GM10847 (cell line): ENCODE data around the gene AK5.

Experiments
- POLR2A ChIP-seq: IDR thresholded peaks from 2 replicates; pipeline ENCODE4 v1.6.1; 2011; ENCODE audit not compliant: insufficient read length; ENCODE audit errors: extremely low read depth

Gene AK5

DNA sequence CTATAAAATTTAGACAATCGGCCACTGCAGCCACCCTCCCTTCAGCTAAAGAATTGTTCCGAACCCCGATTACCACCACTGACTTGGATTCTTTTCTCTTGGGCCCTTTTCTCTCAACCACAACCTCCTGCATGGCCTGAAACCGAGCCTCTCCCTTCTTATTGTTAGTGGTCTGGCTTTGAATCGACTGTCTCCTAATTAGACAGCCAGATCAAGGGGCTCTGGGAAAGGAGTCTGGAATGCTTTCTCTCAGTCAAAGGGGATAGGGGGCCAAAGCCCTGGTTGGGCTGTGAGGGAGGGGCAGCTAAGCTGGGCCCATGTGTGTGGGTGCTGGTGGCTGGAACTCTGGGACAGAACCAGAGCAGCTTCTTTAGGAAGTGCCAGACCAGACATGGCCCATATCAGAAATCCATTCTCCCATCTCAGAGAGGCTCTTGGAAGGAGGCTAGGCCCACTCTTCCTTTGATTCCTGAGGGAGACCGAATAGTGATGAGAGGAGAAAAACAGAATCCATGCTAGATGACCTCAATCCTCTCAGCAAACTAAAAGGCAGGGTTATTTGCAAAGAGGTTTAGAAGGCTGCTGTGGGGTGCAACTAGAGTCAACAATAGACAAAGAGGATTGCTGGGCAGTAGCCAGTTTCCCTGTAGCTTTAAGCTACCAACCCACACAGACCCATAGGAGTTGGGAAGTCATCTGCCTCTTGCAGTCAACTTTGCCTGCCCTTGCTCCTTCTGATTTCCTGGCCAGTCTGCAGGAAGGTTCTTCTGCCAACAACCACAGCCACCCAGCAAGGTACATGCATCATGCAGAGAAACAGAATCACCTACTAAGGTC lies 117.6 kb downstream of the AK5 start:
- no peak for TF ChIP-seq POLR2A

DNA sequence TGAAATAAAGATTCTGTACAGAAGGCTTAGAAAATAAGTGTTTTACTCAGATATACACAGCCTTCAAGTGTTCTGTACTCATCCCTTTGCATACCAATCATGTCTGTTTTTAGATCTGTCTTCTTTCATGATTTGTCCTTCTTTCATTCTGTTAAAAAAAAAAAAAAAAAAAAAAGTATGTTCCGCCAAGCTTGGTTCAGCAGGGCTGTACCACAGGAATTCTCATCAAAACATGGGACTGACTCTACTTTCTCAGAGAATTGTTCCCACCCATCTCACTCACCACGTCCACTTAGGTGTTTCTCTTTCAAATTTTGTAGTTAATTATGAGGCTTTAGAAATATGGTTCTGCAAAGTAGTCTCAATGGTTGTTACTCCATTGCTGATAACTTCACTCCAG lies 119.0 kb downstream of the AK5 start:
- TF ChIP-seq POLR2A: no peak

DNA sequence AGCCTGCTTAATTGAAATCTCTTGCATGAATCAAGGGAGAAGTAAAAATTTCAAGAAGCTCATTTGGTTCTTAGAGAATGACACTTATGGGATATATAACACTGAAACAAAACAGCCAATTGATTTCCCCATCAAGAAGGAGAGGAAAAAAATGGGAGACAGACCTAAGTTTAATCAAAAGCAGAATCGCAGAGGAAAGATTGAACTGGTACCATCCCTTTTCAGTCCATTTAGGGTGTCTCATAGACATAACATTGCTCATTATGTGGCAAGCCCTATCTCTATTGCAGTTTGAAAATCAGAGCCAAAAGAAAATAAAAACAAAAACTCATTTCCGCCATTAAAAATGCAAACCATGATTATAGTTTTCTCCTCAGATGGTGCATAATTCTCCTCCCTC lies 119.6 kb downstream of the AK5 start:
- no peak for TF ChIP-seq POLR2A

DNA sequence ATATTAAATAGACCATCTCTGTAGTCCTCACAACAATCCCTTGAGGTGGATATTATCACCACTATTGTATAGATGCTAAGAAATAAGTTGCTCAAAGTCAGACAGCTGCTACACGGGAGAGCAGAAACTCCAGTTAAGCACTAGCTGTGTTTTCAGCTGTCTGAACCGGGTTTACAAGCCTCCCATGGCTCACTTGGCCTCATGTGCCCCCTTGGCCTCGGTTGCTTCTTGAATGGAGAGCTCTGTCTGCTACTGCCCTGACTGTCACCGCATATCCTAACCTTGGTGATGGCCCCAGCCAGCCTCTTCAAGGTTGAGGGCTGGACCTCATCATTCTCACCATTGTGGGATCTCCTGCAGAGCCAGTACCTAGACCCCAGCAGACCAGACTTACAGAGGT lies 123.4 kb downstream of the AK5 start:
- TF ChIP-seq POLR2A: no peak

DNA sequence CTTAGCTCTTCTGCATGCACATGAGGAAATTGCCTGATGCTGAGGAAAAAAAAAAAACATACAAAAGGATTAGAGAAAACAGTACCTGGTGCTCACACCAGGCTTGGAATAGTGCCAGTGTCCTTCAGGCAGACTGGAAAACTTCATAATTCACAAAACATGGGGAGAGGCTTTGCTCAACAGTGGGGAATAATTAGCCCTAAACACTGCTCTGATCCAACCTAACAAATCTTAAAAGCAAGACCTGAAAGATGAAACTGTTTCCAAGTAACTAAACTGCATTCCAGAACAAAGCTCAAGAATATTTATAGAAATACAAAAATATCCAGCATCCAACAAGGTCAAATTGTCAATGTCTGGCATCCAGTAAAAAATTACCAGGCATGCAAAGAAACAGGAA lies 124.8 kb downstream of the AK5 start:
- TF ChIP-seq POLR2A: no peak

DNA sequence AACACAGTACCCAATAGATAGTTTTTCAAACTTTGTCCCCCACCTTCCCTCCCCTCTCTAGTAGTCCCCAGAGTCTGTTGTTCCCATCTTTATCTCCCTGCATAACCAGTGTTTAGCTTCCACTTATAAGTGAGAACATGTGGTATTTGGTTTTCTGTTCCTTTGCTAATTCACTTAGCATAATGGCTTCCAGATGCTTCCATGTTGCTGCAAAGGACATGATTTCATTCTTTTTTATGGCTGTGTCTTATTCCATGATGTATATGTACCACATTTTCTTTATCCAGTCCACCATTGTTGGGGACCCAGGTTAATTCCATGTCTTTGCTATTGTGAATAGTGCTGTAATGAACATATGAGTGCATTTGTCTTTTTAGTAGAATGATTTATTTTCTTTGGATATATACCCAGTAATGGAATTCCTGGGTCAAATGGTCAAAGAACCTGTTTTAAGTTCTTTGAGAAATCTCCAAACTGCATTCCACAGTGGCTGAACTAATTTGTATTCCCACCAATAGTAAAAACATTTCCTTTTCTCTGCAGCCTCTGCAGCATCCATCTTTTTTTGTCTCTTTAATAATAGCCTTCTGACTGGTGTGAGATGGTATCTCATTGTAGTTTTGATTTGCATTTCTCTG lies 126.0 kb downstream of the AK5 start:
- no peak for TF ChIP-seq POLR2A

DNA sequence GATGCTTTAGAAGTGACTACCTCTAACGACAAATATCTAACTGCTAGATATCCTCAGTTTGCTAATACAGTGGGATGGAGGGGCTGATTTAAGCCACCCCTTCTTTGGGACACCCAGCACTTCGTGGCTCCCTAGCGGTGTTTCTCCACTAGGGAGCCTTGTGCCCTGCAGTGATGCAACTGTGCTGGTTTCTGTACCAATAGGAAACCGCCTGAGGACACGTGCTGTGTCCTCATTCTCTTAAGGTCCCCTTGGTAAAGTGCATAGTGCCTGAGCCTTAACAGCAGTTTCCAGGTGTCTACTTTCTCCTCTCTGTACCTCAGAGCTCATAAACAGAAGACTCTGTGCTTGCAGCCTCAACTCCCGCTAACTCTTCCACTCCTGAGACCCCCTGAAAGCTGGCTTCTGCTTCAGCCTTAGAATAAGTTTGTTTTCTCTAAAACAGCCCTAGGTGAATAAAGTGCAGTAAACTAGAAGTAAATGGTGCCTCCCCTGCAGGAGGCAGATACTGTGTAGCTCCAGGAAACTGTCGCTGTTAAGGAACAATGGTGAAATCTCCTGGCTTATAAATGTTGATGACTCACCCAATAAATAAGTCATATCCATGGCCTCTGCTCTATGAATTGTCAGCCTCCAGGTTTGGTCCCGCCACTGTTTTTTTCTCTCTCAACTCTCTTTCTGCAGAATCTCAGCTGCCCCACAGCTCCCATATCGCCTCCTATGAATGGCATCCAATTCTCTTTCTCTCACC lies 130.4 kb downstream of the AK5 start:
- no peak for TF ChIP-seq POLR2A

DNA sequence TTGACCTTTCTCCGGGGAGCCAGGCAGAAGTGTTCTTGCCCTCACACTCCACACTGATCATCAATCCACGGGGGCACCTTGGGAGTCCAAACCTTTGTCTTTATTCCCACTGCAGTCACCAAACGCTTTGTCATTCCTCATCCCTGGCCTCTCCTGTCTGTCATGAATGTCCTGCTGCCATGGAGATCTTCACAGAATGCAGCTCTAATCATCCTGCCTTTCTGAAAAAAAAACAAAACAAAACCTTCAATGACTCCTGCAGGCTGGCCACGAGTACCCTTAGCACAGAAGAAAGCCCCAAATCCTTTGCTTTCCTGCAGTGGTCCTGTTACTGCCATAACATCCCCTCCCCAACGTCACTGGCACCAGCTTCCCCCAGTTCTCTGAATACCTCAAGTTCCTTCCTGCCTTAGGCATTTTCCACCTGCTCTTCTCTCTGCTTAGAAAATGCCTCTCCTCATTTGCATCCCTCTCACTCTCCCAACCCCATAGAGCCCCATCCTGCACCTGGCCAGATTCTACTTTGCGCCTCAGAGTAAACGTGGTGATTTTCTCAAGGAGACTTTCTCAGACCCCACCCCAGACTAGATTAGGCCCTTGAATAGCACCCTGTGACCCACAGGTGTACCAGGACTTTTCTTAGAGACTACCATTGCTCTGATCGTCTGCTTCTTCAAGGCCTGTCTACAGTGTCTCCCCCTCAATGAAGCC lies 131.2 kb downstream of the AK5 start:
- no peak for TF ChIP-seq POLR2A

DNA sequence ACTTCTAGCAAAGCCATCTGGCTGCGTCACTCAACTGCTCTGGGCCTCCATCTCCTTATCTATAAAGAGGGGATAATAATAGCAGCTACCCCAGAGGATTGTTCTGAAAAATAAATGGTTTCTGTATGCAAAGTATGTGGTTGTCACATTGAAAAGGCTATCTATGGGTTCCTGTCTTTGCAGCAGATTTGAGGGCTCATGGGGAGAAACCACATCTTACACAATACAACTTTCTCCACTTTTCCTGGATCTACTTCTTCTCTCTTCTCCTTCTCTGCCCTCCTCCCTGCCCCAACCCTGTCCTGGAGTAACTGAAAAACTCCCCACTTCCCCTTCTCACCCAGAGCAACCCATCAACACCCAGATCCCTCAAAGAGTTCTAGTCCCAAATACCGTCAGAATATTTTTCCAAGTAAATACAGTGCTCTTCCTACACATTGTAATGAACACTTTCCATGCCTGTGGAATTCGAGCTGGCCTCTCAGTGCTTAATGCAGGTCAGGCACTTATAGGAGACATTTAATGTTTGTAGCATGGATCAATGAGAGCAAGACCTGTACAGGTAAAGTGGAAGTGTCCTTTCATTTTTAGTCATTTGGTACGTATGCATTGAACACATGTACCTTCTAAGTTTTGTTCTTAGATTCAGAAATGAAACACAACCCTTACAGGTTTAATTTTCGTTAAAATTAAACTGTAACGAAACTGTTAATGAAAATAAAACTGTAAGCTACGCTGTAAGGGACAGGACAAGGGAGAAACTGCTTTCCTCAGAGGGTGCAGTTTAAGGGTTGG lies 131.9 kb downstream of the AK5 start:
- TF ChIP-seq POLR2A: no peak

DNA sequence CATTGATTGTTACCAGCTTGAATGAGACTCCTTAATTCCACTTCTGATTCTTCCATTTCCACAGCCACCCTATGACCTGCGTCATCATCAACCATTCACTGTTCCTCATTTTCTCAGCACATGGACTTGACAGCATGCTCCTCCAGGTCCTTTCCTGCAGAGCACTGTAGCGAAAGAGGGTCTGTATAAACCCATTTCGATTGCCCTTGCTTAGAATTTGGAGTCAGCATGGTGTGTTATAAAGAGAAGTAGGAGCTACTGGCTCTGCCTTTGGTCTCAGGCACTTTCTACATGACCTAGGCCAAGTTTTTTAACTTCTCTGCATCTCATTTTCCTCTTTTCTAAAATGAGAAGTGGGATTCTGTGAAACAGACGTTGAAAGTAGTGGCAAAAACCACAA lies 133.8 kb downstream of the AK5 start:
- no peak for TF ChIP-seq POLR2A

DNA sequence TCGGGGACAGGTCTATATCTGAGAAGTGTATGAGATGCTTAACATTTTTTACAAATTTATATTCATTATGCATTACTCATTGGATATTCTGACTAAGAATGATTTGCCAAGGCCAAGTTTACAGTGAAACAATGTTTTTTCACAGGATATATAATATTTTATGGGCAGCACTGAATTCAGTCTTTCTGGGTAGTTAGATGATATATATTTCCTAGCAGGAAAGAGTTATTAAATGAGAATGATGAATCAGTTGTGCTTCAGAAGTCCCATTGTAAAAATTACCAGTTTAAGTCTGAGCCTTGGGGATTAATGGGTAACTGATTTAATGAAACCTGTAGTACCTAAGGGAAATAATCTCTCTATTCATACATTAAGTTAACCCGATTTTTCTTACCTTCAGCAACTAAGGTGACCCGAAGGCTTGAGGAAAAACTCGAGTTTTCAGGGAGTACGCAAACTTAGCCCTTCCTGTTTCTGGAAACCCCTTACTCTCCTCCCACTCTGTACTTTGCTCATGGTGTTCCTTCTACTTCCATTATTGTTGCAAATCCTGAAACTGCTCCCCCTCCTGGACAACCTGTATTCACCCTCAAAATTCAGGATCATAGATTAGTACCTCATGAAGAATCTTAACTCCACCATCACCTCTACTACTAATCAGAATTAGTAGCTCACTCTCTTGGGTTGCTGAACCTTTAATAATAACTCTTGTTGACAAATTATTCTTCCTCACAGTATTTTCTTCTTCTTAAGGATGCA lies 135.1 kb downstream of the AK5 start:
- TF ChIP-seq POLR2A: no peak

DNA sequence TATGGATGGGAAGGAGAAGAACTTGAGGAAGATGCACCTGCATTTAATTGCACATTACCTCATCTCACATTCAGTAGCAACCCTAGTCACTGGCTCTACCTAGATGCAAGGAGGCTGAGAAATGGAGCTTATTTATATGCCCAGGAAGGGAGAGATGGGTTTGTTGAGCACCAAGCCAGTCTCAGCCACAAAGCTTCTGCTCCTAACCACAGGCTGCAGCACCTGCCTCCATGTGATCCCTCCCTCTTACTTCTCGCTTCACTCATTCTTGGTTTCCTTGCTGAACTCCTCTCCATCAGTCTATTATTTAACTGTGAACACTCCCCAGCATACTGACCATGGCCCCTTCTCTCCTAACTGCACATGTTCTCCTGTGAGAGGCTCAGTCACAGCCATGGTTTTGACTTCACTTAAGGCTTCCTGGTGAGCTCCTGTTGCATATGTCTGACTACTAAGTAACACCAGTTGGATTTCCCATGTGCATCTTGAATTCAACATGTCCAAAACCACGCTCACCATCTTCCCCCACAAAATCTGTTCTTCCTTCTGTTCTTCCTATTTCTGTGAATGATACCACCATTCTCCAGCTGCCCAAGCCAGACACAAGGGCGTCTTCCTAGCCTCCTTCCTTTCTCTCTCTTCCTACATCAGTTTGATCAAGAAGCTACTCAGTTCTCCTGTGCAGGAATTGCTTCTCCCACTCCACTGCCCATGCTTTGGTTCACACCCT lies 139.8 kb downstream of the AK5 start:
- TF ChIP-seq POLR2A: no peak

DNA sequence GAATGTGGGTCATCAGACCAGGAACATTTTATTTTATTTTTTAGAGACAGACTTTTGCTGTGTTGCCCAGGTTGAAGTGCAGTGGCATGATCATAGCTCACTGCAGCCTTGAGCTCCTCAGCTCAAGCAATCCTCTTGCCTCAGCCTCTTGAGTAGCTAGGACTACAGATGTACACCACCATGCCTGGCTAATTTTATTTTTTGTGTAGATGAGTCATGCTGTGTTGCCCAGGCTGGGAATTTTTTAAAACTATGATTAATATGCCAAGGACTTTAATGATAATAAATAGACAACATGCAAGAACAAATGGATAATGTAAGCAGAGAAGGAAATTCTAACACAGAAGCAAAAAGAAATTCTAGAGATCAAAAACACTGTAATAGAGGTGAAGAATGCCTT lies 142.4 kb downstream of the AK5 start:
- no peak for TF ChIP-seq POLR2A
